NCI-H82 treated with DMSO at 0.1 percent for 48 hours (cell line): ENCODE results near the gene MATN4.

ENCODE experiments used
- DNase-seq: peaks from one replicate; lab custom pipeline; 2025; ENCODE audit not compliant: unreplicated experiment; lab: John Stamatoyannopoulos, UW

Gene MATN4

GRCh38 chr20:45293041-45294002 lies 14.8 kb downstream of the MATN4 start:
- peak; percentile 88 for DNase-seq

GRCh38 chr20:45292343-45292742 lies 15.8 kb downstream of the MATN4 start:
- no peak for DNase-seq

GRCh38 chr20:45291526-45291925 lies 16.6 kb downstream of the MATN4 start:
- DNase-seq: no peak

GRCh38 chr20:45290677-45291355 lies 17.3 kb downstream of the MATN4 start:
- DNase-seq: peak; percentile 80

GRCh38 chr20:45289942-45290676 lies 18.0 kb downstream of the MATN4 start:
- no peak for DNase-seq

- no peak for DNase-seq
Observed at GRCh38 chr20:45288860-45289259, 19.2 kb downstream of the MATN4 start.

GRCh38 chr20:45288376-45288775 lies 19.7 kb downstream of the MATN4 start:
- no peak for DNase-seq

GRCh38 chr20:45283551-45284057 lies 24.5 kb downstream of the MATN4 start:
- DNase-seq: no peak

GRCh38 chr20:45282700-45283550 lies 25.2 kb downstream of the MATN4 start:
- no peak for DNase-seq

GRCh38 chr20:45279992-45280391 lies 28.1 kb downstream of the MATN4 start:
- no peak for DNase-seq

- no peak for DNase-seq
Observed at GRCh38 chr20:45275338-45275737, 32.8 kb downstream of the MATN4 start.

GRCh38 chr20:45269754-45270270 lies 38.3 kb downstream of the MATN4 start:
- DNase-seq: no peak

GRCh38 chr20:45269056-45269455 lies 39.0 kb downstream of the MATN4 start:
- DNase-seq: no peak

- DNase-seq: no peak
Observed at GRCh38 chr20:45268531-45268930, 39.6 kb downstream of the MATN4 start.

- DNase-seq: no peak
Observed at GRCh38 chr20:45266977-45267376, 41.1 kb downstream of the MATN4 start.

- DNase-seq: no peak
Observed at GRCh38 chr20:45263556-45264266, 44.4 kb downstream of the MATN4 start.

GRCh38 chr20:45258664-45259063 lies 49.4 kb downstream of the MATN4 start:
- DNase-seq: no peak

- DNase-seq: no peak
Observed at GRCh38 chr20:45258259-45258658, 49.8 kb downstream of the MATN4 start.

GRCh38 chr20:45257711-45258110 lies 50.4 kb downstream of the MATN4 start:
- no peak for DNase-seq
